HepG2 (cell line): Measurements from ENCODE around the gene PLXNA3. TPM values are rescaled to one million over a fixed set of nuclear protein-coding genes. Genes with fewer than 3 reads are reported as not detected.

Experiments
- AKAP8 ChIP-seq: sonication (generic); formaldehyde crosslinking; IDR thresholded peaks from 2 replicates; pipeline ENCODE4 v1.5.1; 2020; ENCODE audit warnings: mild to moderate bottlenecking, missing genetic modification reagents
- ARNTL ChIP-seq: sonication (generic); formaldehyde crosslinking; IDR thresholded peaks from 2 replicates; pipeline ENCODE4 v1.4.0; 2020; ENCODE audit warnings: mild to moderate bottlenecking, missing genetic modification reagents
- ATM ChIP-seq: fragments of 450-650 bp; IDR thresholded peaks from 2 replicates; pipeline ENCODE4 v1.7.1; 2017; ENCODE audit warnings: mild to moderate bottlenecking, borderline replicate concordance
- BORCS8-MEF2B ChIP-seq: sonication (generic); formaldehyde crosslinking; IDR thresholded peaks from 2 replicates; pipeline ENCODE4 v1.8.0; 2022; ENCODE audit warnings: mild to moderate bottlenecking, missing genetic modification reagents
- MAFF ChIP-seq: IDR thresholded peaks from 2 replicates; pipeline ENCODE4 v1.6.1; 2011; ENCODE audit warnings: low read depth, low read length, improper control_type of control experiment
- MYC ChIP-seq: sonication (generic); formaldehyde crosslinking; IDR thresholded peaks from 2 replicates; pipeline ENCODE4 v1.9.0; 2021; ENCODE audit warnings: missing genetic modification reagents, borderline replicate concordance
- MYNN ChIP-seq: sonication (generic); formaldehyde crosslinking; IDR thresholded peaks from 2 replicates; pipeline ENCODE4 v1.4.0; 2020; ENCODE audit warnings: mild to moderate bottlenecking, low read depth, missing genetic modification reagents
- PCBP1 ChIP-seq: fragments of 200-400 bp; formaldehyde crosslinking; IDR thresholded peaks from 2 replicates; pipeline ENCODE4 v1.6.1; 2017; ENCODE audit warnings: mild to moderate bottlenecking, low read depth, low read length, borderline replicate concordance
- PPARG ChIP-seq: conservative IDR thresholded peaks from 2 replicates; pipeline ENCODE4 v1.6.1; 2016; ENCODE audit warnings: missing biosample characterization, missing genetic modification reagents
- TBX2 ChIP-seq: sonication (generic); formaldehyde crosslinking; IDR thresholded peaks from 2 replicates; pipeline ENCODE4 v1.5.0; 2020; ENCODE audit warnings: missing genetic modification reagents, mild to moderate bottlenecking, borderline replicate concordance
- TP53 ChIP-seq: sonication (generic); formaldehyde crosslinking; conservative IDR thresholded peaks from 2 replicates; pipeline ENCODE4 v1.4.0; 2020; ENCODE audit warnings: missing genetic modification reagents
- ZNF782 ChIP-seq: sonication (generic); formaldehyde crosslinking; IDR thresholded peaks from 2 replicates; pipeline ENCODE4 v1.4.0; 2020; ENCODE audit warnings: missing genetic modification reagents, mild to moderate bottlenecking, borderline replicate concordance
- ZNF839 ChIP-seq: sonication (generic); formaldehyde crosslinking; IDR thresholded peaks from 2 replicates; pipeline ENCODE4 v1.4.0; 2020; ENCODE audit warnings: missing genetic modification reagents, mild to moderate bottlenecking, borderline replicate concordance
- polyA plus RNA-seq, 8 experiments: library from polyadenylated mRNA; depleted of rRNA in 3 of 8; stranded (reverse) in 7 of 8; unstranded in 1 of 8; fragments of >200 nt; fragmentation: Illumina TruSeq in 4 of 8; extraction: Trizol in 4 of 8; gene quantifications; 2 replicates each; pipeline versions ENCODE4 v1.2.1 to v1.2.3, GENCODE V29; 2011 to 2016; ENCODE audit warnings: low read depth in 4 of 8, missing spikeins in 1 of 8, mixed read lengths in 1 of 8; ENCODE audit not compliant: insufficient read depth in 1 of 8
- total RNA-seq, 5 experiments: library from RNA; depleted of rRNA; stranded (reverse); fragments of >200 nt; fragmentation: Illumina TruSeq; extraction: Trizol; gene quantifications; 2 replicates each; pipeline ENCODE4 v1.2.3, GENCODE V29; 2016; ENCODE audit warnings: low read depth in 1 of 5
- TF ChIP-seq, protein P1 (sequence below): sonication (generic); formaldehyde crosslinking; IDR thresholded peaks from 2 replicates; pipeline ENCODE4 v1.8.0; 2022; ENCODE audit warnings: mild to moderate bottlenecking, missing genetic modification reagents
- TF ChIP-seq, protein P2 (sequence below): sonication (generic); formaldehyde crosslinking; IDR thresholded peaks from 2 replicates; pipeline ENCODE4 v1.9.0; 2021; ENCODE audit warnings: missing genetic modification reagents, borderline replicate concordance
- TF ChIP-seq, protein P3 (sequence below): sonication (generic); formaldehyde crosslinking; IDR thresholded peaks from 2 replicates; pipeline ENCODE4 v1.4.0; 2020; ENCODE audit warnings: missing genetic modification reagents
- TF ChIP-seq, protein P4 (sequence below): sonication (generic); formaldehyde crosslinking; IDR thresholded peaks from 2 replicates; pipeline ENCODE4 v1.4.0; 2020; ENCODE audit warnings: missing genetic modification reagents
- TF ChIP-seq, protein P5 (sequence below): sonication (generic); formaldehyde crosslinking; IDR thresholded peaks from 2 replicates; pipeline ENCODE4 v1.4.0; 2020; ENCODE audit warnings: low read depth, mild to moderate bottlenecking, missing genetic modification reagents

PLXNA3 gene
- total and polyA plus RNA-seq, 2 of the 13 experiments (the other 11 are each of a cell fraction or from before 2014, with no cell fraction given) = 5.8 to 20.6 TPM

DNA sequence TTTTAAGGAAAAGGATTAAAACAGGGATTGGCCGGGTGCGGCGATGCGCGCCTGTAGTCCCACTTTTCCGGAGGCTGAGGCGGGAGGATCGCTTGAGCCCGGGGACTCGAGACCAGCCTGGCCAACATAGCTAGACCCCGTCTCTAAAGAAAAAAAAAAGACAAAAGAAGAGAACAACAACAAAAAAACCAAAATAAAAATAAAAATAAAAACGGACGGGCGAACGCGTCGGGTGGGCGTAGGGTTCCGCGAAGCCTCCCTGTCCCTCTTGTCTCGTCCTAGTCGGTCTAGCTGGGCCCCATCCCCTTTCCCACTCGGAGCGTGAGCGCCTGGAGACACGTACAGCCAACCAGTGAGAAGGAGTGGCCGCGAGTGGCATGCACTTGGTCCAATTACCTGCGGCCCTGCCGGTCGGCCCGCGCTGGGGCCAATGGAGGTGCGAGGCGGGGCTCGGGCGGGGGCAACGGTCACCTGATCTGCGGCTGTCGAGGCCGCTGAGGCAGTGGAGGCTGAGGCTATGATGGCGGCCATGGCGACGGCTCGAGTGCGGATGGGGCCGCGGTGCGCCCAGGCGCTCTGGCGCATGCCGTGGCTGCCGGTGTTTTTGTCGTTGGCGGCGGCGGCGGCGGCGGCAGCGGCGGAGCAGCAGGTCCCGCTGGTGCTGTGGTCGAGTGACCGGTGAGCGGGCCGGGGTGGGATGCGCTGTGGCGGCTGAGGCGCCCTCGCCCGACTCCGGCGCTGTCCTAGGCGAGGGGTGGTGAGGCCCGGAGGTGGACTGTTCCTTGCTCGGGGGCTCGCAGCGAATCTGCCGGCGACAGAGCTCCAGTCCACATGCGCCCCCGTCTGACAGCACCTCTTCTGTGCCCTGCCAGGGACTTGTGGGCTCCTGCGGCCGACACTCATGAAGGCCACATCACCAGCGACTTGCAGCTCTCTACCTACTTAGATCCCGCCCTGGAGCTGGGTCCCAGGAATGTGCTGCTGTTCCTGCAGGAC is 29.6 kb upstream of the PLXNA3 start, which contains the start of gene ATP6AP1 (continued):
- TF ChIP-seq, protein P1, sequence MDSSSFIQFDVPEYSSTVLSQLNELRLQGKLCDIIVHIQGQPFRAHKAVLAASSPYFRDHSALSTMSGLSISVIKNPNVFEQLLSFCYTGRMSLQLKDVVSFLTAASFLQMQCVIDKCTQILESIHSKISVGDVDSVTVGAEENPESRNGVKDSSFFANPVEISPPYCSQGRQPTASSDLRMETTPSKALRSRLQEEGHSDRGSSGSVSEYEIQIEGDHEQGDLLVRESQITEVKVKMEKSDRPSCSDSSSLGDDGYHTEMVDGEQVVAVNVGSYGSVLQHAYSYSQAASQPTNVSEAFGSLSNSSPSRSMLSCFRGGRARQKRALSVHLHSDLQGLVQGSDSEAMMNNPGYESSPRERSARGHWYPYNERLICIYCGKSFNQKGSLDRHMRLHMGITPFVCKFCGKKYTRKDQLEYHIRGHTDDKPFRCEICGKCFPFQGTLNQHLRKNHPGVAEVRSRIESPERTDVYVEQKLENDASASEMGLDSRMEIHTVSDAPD (CRISPR knock-in tag) = no peak
- TF ChIP-seq, protein P2, sequence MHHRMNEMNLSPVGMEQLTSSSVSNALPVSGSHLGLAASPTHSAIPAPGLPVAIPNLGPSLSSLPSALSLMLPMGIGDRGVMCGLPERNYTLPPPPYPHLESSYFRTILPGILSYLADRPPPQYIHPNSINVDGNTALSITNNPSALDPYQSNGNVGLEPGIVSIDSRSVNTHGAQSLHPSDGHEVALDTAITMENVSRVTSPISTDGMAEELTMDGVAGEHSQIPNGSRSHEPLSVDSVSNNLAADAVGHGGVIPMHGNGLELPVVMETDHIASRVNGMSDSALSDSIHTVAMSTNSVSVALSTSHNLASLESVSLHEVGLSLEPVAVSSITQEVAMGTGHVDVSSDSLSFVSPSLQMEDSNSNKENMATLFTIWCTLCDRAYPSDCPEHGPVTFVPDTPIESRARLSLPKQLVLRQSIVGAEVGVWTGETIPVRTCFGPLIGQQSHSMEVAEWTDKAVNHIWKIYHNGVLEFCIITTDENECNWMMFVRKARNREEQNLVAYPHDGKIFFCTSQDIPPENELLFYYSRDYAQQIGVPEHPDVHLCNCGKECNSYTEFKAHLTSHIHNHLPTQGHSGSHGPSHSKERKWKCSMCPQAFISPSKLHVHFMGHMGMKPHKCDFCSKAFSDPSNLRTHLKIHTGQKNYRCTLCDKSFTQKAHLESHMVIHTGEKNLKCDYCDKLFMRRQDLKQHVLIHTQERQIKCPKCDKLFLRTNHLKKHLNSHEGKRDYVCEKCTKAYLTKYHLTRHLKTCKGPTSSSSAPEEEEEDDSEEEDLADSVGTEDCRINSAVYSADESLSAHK (CRISPR knock-in tag) = no peak
- no peak for TF ChIP-seq PPARG (CRISPR knock-in tag)
- TF ChIP-seq ATM = no peak
- TF ChIP-seq TP53 (CRISPR knock-in tag) = no peak
- TF ChIP-seq AKAP8 = no peak; the same call in 1 of the 2 replicates
- TF ChIP-seq MAFF = no peak
- TF ChIP-seq MYNN (CRISPR knock-in tag) = no peak
- TF ChIP-seq TBX2 (CRISPR knock-in tag) = peak; percentile 35; the same call in 1 of the 2 replicates
- TF ChIP-seq, protein P3, sequence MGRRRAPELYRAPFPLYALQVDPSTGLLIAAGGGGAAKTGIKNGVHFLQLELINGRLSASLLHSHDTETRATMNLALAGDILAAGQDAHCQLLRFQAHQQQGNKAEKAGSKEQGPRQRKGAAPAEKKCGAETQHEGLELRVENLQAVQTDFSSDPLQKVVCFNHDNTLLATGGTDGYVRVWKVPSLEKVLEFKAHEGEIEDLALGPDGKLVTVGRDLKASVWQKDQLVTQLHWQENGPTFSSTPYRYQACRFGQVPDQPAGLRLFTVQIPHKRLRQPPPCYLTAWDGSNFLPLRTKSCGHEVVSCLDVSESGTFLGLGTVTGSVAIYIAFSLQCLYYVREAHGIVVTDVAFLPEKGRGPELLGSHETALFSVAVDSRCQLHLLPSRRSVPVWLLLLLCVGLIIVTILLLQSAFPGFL (CRISPR knock-in tag) = no peak
- TF ChIP-seq BORCS8-MEF2B (CRISPR knock-in tag) = no peak
- TF ChIP-seq MYC (CRISPR knock-in tag) = peak; percentile 71; the same call in 1 of the 2 replicates
- TF ChIP-seq ZNF782 (CRISPR knock-in tag) = no peak
- 0 out of 2 replicates have a peak, but pooled peaks have one; percentile 23 for TF ChIP-seq ARNTL
- no peak for TF ChIP-seq PCBP1
- TF ChIP-seq ZNF839 (CRISPR knock-in tag) = no peak
- TF ChIP-seq, protein P4, sequence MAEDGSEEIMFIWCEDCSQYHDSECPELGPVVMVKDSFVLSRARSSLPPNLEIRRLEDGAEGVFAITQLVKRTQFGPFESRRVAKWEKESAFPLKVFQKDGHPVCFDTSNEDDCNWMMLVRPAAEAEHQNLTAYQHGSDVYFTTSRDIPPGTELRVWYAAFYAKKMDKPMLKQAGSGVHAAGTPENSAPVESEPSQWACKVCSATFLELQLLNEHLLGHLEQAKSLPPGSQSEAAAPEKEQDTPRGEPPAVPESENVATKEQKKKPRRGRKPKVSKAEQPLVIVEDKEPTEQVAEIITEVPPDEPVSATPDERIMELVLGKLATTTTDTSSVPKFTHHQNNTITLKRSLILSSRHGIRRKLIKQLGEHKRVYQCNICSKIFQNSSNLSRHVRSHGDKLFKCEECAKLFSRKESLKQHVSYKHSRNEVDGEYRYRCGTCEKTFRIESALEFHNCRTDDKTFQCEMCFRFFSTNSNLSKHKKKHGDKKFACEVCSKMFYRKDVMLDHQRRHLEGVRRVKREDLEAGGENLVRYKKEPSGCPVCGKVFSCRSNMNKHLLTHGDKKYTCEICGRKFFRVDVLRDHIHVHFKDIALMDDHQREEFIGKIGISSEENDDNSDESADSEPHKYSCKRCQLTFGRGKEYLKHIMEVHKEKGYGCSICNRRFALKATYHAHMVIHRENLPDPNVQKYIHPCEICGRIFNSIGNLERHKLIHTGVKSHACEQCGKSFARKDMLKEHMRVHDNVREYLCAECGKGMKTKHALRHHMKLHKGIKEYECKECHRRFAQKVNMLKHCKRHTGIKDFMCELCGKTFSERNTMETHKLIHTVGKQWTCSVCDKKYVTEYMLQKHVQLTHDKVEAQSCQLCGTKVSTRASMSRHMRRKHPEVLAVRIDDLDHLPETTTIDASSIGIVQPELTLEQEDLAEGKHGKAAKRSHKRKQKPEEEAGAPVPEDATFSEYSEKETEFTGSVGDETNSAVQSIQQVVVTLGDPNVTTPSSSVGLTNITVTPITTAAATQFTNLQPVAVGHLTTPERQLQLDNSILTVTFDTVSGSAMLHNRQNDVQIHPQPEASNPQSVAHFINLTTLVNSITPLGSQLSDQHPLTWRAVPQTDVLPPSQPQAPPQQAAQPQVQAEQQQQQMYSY = no peak
- TF ChIP-seq, protein P5, sequence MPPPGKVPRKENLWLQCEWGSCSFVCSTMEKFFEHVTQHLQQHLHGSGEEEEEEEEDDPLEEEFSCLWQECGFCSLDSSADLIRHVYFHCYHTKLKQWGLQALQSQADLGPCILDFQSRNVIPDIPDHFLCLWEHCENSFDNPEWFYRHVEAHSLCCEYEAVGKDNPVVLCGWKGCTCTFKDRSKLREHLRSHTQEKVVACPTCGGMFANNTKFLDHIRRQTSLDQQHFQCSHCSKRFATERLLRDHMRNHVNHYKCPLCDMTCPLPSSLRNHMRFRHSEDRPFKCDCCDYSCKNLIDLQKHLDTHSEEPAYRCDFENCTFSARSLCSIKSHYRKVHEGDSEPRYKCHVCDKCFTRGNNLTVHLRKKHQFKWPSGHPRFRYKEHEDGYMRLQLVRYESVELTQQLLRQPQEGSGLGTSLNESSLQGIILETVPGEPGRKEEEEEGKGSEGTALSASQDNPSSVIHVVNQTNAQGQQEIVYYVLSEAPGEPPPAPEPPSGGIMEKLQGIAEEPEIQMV (CRISPR knock-in tag) = no peak
